ENCODE data around the gene MMAB. TPM values are rescaled to one million over a fixed set of nuclear protein-coding genes. Genes with fewer than 3 reads are reported as not detected.

MMAB gene
- total and polyA plus RNA-seq, 2 donors (not counting 1 experiment from before 2014, with no cell fraction given), result 36.8 to 56.1 TPM

- Histone ChIP-seq H3K4me2 (ENCODE audit: extremely low read depth, insufficient read depth, low read length) (no peak overlapping the region), H3K27me3 (ENCODE audit: control insufficient read depth, insufficient read depth, low read length) (no peaks in the 10 kb centered on the region), H3K36me3 (ENCODE audit: control insufficient read depth, insufficient read depth, low read length) (peaks cover 22% of the 10 kb centered on the region), H3K79me2 (ENCODE audit: control insufficient read depth, insufficient read depth, low read length) (no peaks in the 10 kb centered on the region), H3K9me3 (ENCODE audit: control insufficient read depth, insufficient read depth, low read depth, low read length) (no peaks in the 10 kb centered on the region), H2AFZ (ENCODE audit: low read length) (no peak overlapping the region), H3K4me1 (ENCODE audit: control insufficient read depth, extremely low read depth, insufficient read depth, low read length) (peaks cover 7% of the 10 kb centered on the region), H3K9ac (ENCODE audit: insufficient read depth, low read length) (no peak overlapping the region), H4K20me1 (ENCODE audit: control insufficient read depth, extremely low read depth, insufficient read depth, low read length) (no peaks in the 10 kb centered on the region), H3K4me3 (replicated peaks in 1 of 4; ENCODE audit: control extremely low read depth in 1 of 4, insufficient read depth in 1 of 4, low read depth in 3 of 4, low read length in 4 of 4) (no peak overlapping the region), H3K27ac (ENCODE audit: insufficient read depth, low read length) (no peak overlapping the region)
- TF ChIP-seq CTCF (conservative IDR thresholded peaks at IDR 0.05 in 1 of 2, IDR thresholded peaks at IDR 0.05 in 1 of 2; ENCODE audit: low read depth in 1 of 2, low read length in 2 of 2), result no peak
- TF ChIP-seq EZH2 (IDR thresholded peaks at IDR 0.05; ENCODE audit: low read length, missing control alignments), result no peak
- DNase-seq (ENCODE audit: low read depth in 2 of 2), result no peak
Observed at GRCh38 chr12:109523071-109523470, 50.2 kb downstream of the MMAB start.

GRCh38 chr12:109521831-109522230, 51.5 kb downstream of the MMAB start:
- Histone ChIP-seq H3K9ac (ENCODE audit: insufficient read depth, low read length) (no peak overlapping the region), H3K27ac (ENCODE audit: insufficient read depth, low read length) (no peak overlapping the region), H3K4me1 (ENCODE audit: control insufficient read depth, extremely low read depth, insufficient read depth, low read length) (peaks cover 7% of the 10 kb centered on the region), H3K4me2 (ENCODE audit: extremely low read depth, insufficient read depth, low read length) (no peak overlapping the region), H3K27me3 (ENCODE audit: control insufficient read depth, insufficient read depth, low read length) (no peaks in the 10 kb centered on the region), H2AFZ (ENCODE audit: low read length) (no peak overlapping the region), H3K36me3 (ENCODE audit: control insufficient read depth, insufficient read depth, low read length) (peaks cover 22% of the 10 kb centered on the region), H3K79me2 (ENCODE audit: control insufficient read depth, insufficient read depth, low read length) (no peaks in the 10 kb centered on the region), H3K4me3 (replicated peaks in 1 of 4; ENCODE audit: control extremely low read depth in 1 of 4, insufficient read depth in 1 of 4, low read depth in 3 of 4, low read length in 4 of 4) (no peak overlapping the region), H3K9me3 (ENCODE audit: control insufficient read depth, insufficient read depth, low read depth, low read length) (no peaks in the 10 kb centered on the region), H4K20me1 (ENCODE audit: control insufficient read depth, extremely low read depth, insufficient read depth, low read length) (no peaks in the 10 kb centered on the region)
- no peak for DNase-seq (ENCODE audit: low read depth in 2 of 2)
- TF ChIP-seq CTCF (conservative IDR thresholded peaks at IDR 0.05 in 1 of 2, IDR thresholded peaks at IDR 0.05 in 1 of 2; ENCODE audit: low read depth in 1 of 2, low read length in 2 of 2), result no peak
- no peak for TF ChIP-seq EZH2 (IDR thresholded peaks at IDR 0.05; ENCODE audit: low read length, missing control alignments)

- no peaks in the 10 kb centered on the region for H3K9me3 ChIP-seq (ENCODE audit: control insufficient read depth, insufficient read depth, low read depth, low read length)
- H3K4me2 ChIP-seq (ENCODE audit: extremely low read depth, insufficient read depth, low read length), result no peak overlapping the region
- H2AFZ ChIP-seq (ENCODE audit: low read length), result no peak overlapping the region
- H4K20me1 ChIP-seq (ENCODE audit: control insufficient read depth, extremely low read depth, insufficient read depth, low read length), result no peaks in the 10 kb centered on the region
- no peak overlapping the region for H3K4me3 ChIP-seq (replicated peaks in 1 of 4; ENCODE audit: control extremely low read depth in 1 of 4, insufficient read depth in 1 of 4, low read depth in 3 of 4, low read length in 4 of 4)
- peak overlapping the region; percentile 17 for H3K27ac ChIP-seq (ENCODE audit: insufficient read depth, low read length)
- TF ChIP-seq EZH2 (IDR thresholded peaks at IDR 0.05; ENCODE audit: low read length, missing control alignments) (no peak), CTCF (conservative IDR thresholded peaks at IDR 0.05 in 1 of 2, IDR thresholded peaks at IDR 0.05 in 1 of 2; ENCODE audit: low read depth in 1 of 2, low read length in 2 of 2) (no peak)
- peaks cover 21% of the 10 kb centered on the region for H3K36me3 ChIP-seq (ENCODE audit: control insufficient read depth, insufficient read depth, low read length)
- H3K79me2 ChIP-seq (ENCODE audit: control insufficient read depth, insufficient read depth, low read length), result no peaks in the 10 kb centered on the region
- DNase-seq (ENCODE audit: low read depth in 2 of 2), result no peak
- no peak overlapping the region for H3K9ac ChIP-seq (ENCODE audit: insufficient read depth, low read length)
- H3K4me1 ChIP-seq (ENCODE audit: control insufficient read depth, extremely low read depth, insufficient read depth, low read length), result peaks cover 7% of the 10 kb centered on the region
- no peaks in the 10 kb centered on the region for H3K27me3 ChIP-seq (ENCODE audit: control insufficient read depth, insufficient read depth, low read length)
Observed at GRCh38 chr12:109519787-109520186, 53.5 kb downstream of the MMAB start.

Measured in fibroblast of lung (primary cell).